Vagina (tissue), 2 donors: Measurements from ENCODE around the gene SPINT2. TPM values are rescaled to one million over a fixed set of nuclear protein-coding genes. Genes with fewer than 3 reads are reported as not detected.

Experiments used
- DNase-seq, 2 donors: peaks; one replicate each; pipeline ENCODE4 v3.0.0-alpha.2; 2017; ENCODE audit errors: extremely low spot score in 2 of 2
- H3K27ac ChIP-seq: fragments of 200-600 bp; sonication (generic); one replicate; pipeline ENCODE4 v1.5.1; 2019
- H3K27me3 ChIP-seq: fragments of 200-600 bp; sonication (generic); one replicate; pipeline ENCODE4 v1.5.1; 2019
- H3K36me3 ChIP-seq, 2 donors: fragments of 200-600 bp; sonication (generic); one replicate each; pipeline ENCODE4 v1.5.1; 2017 to 2019
- H3K4me1 ChIP-seq: fragments of 200-600 bp; sonication (generic); one replicate; pipeline ENCODE4 v1.5.1; 2019
- H3K4me3 ChIP-seq, 2 donors: fragments of 200-600 bp; sonication (generic); 1 replicate in 1 of 2; 2 replicates in 1 of 2; pipeline ENCODE4 v1.5.1; 2016 to 2019
- H3K9me3 ChIP-seq: fragments of 200-600 bp; sonication (generic); one replicate; pipeline ENCODE4 v1.5.1; 2019
- POLR2A ChIP-seq, 2 donors: fragments of 450-650 bp; IDR thresholded peaks; one replicate each; pipeline ENCODE4 v1.6.1; 2017; ENCODE audit warnings: antibody characterized with exemption in 2 of 2, mild to moderate bottlenecking in 2 of 2, moderate library complexity in 2 of 2
- POLR2AphosphoS5 ChIP-seq, 2 donors: sonication (generic); formaldehyde crosslinking; IDR thresholded peaks; one replicate each; pipeline ENCODE4 v1.9.0; 2017; ENCODE audit warnings: antibody characterized with exemption in 2 of 2, mild to moderate bottlenecking in 2 of 2, low read depth in 1 of 2; ENCODE audit not compliant: insufficient read depth in 1 of 2
- intact Hi-C: fragments of 100-400 bp; cut with DNase I; formaldehyde crosslinking; loops from one replicate; pipeline ENCODE4 v1.15.1; 2023
- small RNA-seq: library from RNA; depleted of rRNA; stranded (forward); fragments of <200 nt; gene quantifications from one replicate; pipeline ENCODE3, GENCODE V24; 2016
- total RNA-seq: library from RNA; depleted of rRNA; stranded (reverse); fragments of >200 nt; gene quantifications from one replicate; pipeline ENCODE4 v1.2.3, GENCODE V29; 2016
- TF ChIP-seq, protein P1 (sequence below), 3 experiments: fragments of 450-650 bp in 2 of 3; fragments of 200-600 bp in 1 of 3; sonication (generic) in 1 of 3; IDR thresholded peaks; one replicate each; pipeline ENCODE4 v1.5.1; 2017 to 2019; ENCODE audit warnings: antibody characterized with exemption in 3 of 3, mild to moderate bottlenecking in 2 of 3, moderate library complexity in 2 of 3

SPINT2 gene
- total RNA-seq, 1 donor from 2014 or later: 174 TPM

DNA sequence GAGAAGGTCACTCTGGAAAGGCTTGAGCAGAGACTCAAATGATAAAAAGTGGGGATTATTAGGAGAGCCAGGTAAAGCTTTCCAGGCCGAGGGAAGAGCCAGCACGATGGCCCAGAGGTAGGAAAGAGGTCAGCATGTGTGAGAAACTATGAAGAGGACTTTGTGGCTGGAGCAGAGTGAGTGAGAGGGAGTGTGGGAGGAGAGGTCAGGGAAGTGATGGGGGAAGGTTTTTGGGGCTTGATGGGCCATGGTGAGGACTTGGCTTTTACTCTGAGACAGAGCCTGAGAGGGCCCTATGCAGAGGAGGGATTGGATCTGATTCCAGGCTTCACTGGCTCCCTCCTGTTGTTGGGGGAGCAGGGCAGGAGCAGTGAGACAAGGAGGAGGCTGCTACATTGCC is 76.6 kb downstream of the SPINT2 start:
- no peaks in the 10 kb centered on the region for H3K27me3 ChIP-seq
- TF ChIP-seq, protein P1, sequence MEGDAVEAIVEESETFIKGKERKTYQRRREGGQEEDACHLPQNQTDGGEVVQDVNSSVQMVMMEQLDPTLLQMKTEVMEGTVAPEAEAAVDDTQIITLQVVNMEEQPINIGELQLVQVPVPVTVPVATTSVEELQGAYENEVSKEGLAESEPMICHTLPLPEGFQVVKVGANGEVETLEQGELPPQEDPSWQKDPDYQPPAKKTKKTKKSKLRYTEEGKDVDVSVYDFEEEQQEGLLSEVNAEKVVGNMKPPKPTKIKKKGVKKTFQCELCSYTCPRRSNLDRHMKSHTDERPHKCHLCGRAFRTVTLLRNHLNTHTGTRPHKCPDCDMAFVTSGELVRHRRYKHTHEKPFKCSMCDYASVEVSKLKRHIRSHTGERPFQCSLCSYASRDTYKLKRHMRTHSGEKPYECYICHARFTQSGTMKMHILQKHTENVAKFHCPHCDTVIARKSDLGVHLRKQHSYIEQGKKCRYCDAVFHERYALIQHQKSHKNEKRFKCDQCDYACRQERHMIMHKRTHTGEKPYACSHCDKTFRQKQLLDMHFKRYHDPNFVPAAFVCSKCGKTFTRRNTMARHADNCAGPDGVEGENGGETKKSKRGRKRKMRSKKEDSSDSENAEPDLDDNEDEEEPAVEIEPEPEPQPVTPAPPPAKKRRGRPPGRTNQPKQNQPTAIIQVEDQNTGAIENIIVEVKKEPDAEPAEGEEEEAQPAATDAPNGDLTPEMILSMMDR (IDR thresholded peaks at IDR 0.05): no peak
- no peak for TF ChIP-seq POLR2A (IDR thresholded peaks at IDR 0.05)
- no peak for TF ChIP-seq POLR2AphosphoS5 (IDR thresholded peaks at IDR 0.05; ENCODE audit: insufficient read depth in 1 of 2, low read depth in 1 of 2)
- H3K4me1 ChIP-seq: peaks cover 8% of the 10 kb centered on the region
- H3K4me3 ChIP-seq: no peak overlapping the region
- DNase-seq: no peak
- intact Hi-C loops: no loop called here
- H3K36me3 ChIP-seq: no peaks in the 10 kb centered on the region
- H3K27ac ChIP-seq: no peak overlapping the region
- H3K9me3 ChIP-seq: no peaks in the 10 kb centered on the region

Small RNAs within 50 kb of the gene (small RNA-seq; reads per million reads assigned to genes)
- not detected for gene RF00019

Other genes with a start within 250 kb of the SPINT2 start
- not detected for gene DPF1, start 40.4 kb upstream of the SPINT2 start, total RNA-seq
- gene PPP1R14A, start 8.2 kb upstream of the SPINT2 start, total RNA-seq: 86.9 TPM
- gene C19orf33, start 39.7 kb downstream of the SPINT2 start, total RNA-seq: 96.5 TPM
- gene YIF1B, start 51.4 kb downstream of the SPINT2 start, total RNA-seq: 32.9 TPM
- gene KCNK6, start 55.3 kb downstream of the SPINT2 start, total RNA-seq: 16.2 TPM
- gene CATSPERG, start 71.3 kb downstream of the SPINT2 start, total RNA-seq: 2.2 TPM
- 169 TPM for gene PSMD8, start 110.0 kb downstream of the SPINT2 start, total RNA-seq
- gene GGN, start 123.5 kb downstream of the SPINT2 start, total RNA-seq: not detected
- gene SPRED3, start 124.1 kb downstream of the SPINT2 start, total RNA-seq: 0.49 TPM
- 32.7 TPM for gene FAM98C, start 138.5 kb downstream of the SPINT2 start, total RNA-seq
- 2.9 TPM for gene RASGRP4, start 161.6 kb downstream of the SPINT2 start, total RNA-seq
- gene RYR1, start 169.1 kb downstream of the SPINT2 start, total RNA-seq: 1.5 TPM